GM19043 (cell line): ENCODE measurements around the gene NAA80.

Source experiments
- ATAC-seq: cut with Tn5 transposase; IDR thresholded peaks from one replicate; pipeline ENCODE4 v1.9.1; 2021; ENCODE audit warnings: low read depth; ENCODE audit not compliant: unreplicated experiment

NAA80 gene

DNA sequence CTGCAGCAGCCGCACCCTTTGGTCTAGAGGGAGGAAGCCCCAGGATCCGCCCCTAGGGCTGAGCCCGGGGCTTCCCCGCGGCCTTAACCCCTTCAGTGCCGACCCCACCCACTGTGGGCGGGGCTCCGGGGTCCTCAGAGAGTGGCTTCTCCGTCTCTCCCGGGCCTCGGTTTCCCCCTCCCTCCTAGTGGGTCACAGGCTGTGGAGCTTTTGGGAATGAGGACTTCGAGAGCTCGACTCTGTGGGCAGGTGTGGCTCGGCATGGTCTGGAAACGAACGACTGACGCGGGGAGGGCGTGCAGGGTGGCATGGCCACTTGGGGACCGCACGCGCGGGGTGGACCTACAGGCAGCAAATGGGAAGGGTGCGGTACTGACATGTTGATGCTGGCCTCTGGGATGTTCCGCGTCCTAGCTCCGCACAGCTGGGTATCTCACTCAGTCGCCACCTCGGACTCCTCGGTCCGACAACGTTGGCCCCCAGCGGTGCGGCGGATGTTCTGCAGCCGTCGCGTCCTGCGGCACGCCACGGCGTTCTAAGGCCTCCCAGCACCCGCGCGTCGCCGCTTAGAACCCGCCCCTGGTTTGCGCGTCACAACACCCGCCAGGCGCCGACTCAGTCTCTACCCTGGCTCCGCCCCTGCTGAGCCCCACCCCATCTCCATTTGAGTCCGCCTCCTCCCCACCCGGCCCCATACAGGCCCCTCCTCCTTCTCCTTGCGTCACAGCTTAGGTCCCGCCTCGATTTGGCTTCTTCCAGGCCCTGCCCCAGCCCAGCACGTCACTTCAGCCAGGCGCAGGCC is at the start of gene NAA80, which contains the start of gene HYAL3:
TSS of gene NAA80 (minus strand) at position 570 of the 802 bp plus-strand sequence. CDS start 1,942 bp downstream, outside the sequence.
TSS of gene HYAL3 (minus strand) at position 570 of the 802 bp plus-strand sequence. CDS start 3,803 bp downstream, outside the sequence.
- peak; percentile 84 for ATAC-seq

- ATAC-seq: no peak
These were observed 48.1 kb upstream of the NAA80 start for GRCh38 chr3:50347187-50347813.

- ATAC-seq: no peak
These were observed 46.5 kb upstream of the NAA80 start, which contains the start of gene ZMYND10 for GRCh38 chr3:50345586-50346234. ZMYND10 (minus strand) TSS chr3:50345732; CDS start chr3:50345579, 153 bp downstream.

GRCh38 chr3:50345008-50345407 is 45.8 kb upstream of the NAA80 start:
- ATAC-seq: no peak

DNA sequence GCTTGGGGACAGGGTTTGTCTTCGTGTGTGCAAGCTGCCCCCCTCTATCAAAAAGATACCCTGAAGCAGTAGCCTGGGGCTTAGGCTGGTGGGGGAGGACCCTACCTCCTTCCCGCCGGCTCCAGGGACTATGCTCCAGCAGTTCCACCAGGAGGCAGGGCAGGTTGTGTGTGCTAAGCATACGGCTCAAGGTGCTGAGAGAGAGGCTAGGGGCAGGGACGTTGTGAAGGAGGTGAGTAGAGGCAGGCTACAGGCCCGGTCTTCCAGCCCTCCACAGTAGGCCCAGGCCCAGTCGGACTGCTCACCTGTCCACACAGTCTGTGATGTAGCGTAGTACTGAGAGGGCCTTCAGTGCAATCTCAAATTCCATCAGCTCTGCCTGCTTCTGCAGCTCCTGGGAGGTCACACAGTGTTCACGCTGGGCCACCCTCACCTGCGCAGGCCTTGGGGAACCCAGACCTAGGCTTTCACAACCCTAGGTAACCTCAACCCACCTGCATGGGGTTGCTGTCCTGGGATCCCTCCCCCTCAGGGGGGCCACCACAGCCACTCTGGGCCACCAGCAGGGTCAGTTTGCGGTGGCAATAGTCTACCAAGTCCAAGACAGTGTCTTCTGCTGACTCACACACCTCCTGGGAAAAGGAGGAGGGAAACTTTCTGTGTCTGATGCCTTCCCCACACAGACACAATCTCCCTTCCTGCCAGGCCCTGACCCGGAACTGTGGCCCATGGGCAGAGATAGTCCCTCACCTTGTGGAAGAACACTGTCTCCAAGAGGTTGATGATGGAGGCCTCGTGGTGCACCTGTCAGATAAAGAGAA is 43.8 kb upstream of the NAA80 start:
- ATAC-seq: no peak

DNA sequence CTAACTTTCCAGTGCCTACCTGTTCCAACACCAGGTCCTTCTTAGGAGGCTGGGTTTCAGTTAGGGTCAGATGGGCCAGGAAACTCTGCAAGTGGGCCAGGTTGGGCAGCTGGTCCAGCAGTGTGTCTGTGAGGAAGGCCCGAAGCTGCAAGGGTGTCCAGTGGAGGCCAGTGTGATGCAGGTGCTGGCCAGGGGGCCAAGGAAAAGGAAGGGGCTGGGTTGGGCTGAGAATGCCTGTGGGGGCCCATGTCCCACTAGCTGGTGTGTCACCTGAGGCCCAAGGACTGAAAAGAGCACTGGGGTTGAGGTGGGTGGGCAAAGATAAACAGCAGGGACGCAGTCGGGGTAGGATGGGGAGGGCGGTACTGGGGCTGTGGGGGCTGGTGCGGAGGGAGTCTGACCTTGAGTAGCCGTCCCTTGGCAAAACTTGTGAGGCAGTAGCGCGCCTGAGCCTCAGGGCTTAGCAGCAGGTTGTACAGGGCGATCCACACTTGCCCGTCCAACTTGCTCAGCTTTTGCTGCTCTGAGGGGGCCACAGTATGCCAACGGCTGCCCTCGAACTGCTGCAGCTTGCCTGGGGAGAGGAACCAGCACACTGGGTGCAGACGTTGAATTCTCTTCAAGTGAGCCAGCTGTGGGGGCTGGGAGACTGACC is 42.9 kb upstream of the NAA80 start:
- ATAC-seq: no peak

DNA sequence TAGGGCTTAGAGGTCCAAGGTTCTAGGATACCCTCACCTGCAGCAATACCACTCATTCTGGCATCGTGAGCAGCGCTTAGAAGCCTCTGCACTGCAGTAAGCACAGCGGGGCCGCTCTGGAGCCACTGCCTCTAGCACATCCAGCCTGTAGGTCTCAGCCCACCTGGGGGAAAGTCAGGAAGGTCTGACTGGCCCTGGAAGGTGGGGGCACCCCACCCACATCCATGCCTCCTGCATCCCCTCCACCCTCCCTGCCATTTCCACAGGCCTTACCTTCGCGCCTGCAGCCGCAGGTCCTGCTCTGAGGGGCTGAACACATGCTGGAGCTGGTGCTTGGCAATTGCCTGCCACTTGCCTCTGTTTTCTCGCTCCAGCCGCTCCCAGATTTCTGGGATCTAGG is 42.3 kb upstream of the NAA80 start:
- no peak for ATAC-seq

GRCh38 chr3:50340448-50341329 is 41.5 kb upstream of the NAA80 start, which contains the start of gene RASSF1:
RASSF1 (minus strand) TSS chr3:50340836; CDS start chr3:50340805, 31 bp downstream.
- peak; percentile 27 for ATAC-seq

GRCh38 chr3:50340147-50340447 is 40.9 kb upstream of the NAA80 start:
- ATAC-seq: no peak

GRCh38 chr3:50339485-50340146 is 40.4 kb upstream of the NAA80 start:
- no peak for ATAC-seq

DNA sequence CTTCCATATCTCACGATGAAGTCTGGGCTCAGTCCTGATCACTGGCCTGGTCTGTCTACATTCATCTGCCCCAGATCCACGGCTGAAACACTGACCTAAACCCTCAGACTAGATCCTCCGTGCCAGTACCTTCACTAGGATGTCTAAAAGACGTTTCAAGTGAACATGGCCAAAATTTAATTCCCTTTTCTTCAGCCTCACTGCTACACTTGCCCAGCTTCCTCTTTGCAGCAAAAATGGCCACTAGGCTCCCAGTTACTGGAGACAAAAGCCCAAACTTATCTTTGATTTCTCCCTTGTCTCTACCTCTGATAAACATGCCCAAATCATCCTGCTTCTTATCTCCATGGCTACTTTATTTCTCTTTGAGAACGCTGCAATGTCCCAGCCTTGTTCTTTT is 39.8 kb upstream of the NAA80 start:
- ATAC-seq: no peak

- peak; percentile 60 for ATAC-seq
These were observed 38.1 kb upstream of the NAA80 start for GRCh38 chr3:50337175-50337861.

DNA sequence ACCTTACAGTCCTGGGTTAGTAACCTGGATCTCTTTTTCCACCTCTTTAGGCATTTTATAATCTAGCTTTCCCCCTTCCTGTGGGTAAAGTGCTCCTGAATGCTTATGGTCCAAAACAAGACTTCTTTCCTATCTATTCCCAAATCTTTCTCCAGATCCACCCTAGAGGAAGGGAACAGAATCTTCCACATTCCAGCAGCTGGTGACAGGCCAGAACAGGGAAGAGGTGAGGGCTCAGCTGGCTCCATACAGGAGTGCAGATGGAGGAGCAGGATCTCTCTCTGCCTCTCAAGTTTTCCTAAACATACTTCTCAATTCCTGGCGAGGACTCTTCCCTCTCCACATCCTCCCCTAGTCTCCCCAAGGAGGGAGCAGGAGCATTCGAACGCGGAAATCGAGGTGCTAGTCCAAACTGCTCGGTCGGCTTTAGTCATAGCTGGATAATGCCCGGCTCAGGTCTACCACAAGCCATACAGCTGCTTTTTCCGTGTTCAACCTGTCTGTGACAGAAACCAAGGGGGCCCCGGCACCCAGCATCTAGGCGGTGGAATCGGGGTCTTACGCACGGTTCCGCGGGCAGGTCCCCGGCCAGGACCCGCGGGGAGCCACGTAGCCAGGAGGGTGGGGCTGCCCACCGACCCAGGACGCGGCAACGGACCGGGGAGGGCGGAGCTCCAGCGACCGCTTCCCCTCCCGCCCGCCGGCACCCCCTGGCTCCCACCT is 37.4 kb upstream of the NAA80 start:
- ATAC-seq: peak; percentile 22

DNA sequence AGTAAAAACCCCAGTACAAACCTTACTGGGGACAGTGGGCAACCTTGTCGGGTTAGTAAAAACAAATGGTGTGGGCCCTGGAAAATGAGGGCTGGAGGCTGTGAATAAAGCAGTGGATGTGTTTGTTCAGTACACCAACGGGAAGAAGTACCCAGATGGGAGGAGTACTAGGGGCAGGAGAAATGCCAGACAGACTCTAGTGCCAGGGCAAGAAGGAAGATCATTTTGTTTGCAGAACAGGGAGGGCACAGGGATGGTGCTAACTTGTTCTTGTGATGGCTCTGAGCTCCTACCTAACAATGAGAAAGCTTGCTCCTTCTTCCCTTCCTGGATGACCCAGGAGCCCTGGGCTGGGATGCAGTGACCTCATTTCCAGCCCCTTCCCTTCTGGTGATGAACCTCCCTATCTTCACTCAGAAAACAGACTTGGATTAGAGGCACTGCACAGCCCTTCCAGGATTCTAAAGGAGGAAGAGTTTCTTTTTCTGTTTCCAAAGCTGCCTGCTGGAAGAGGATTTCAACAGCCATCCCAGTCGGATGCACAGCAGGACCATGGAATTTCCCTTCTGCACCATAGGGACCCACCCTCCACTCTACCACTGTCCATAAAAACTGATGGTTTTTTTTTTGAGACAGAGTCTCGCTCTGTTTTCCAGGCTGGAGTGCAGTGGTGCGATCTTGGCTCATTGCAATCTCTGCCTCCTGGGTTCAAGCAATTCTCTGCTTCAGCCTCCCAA is 35.3 kb upstream of the NAA80 start:
- ATAC-seq: no peak

DNA sequence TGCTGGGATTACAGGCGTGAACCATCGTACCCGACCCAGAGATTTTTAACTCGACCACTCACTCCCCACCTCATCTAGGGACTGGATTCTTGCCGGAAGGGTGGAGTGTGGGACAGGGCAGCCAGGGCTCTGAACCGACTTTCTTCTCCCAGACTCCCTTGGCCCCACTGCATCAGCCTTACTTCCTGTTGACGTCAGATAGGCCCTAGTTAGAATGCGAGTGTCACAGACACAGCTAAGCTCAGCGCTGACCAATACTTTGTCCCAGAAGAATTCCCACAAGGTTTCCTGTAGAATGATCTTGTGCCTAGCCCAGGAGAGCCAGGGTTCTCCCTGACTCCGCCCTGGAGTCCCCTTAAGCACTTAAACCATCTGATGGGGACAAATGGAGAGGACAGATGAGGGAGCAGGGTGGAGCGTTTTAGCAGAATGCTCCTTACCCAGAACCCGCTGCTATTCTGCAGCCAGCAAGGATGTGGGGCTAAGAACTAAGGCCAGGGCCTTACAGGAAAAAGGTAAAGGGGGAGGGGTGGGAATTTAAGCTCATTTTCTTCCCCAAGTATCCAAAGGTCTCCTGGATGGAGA is 34.6 kb upstream of the NAA80 start:
- ATAC-seq: no peak

DNA sequence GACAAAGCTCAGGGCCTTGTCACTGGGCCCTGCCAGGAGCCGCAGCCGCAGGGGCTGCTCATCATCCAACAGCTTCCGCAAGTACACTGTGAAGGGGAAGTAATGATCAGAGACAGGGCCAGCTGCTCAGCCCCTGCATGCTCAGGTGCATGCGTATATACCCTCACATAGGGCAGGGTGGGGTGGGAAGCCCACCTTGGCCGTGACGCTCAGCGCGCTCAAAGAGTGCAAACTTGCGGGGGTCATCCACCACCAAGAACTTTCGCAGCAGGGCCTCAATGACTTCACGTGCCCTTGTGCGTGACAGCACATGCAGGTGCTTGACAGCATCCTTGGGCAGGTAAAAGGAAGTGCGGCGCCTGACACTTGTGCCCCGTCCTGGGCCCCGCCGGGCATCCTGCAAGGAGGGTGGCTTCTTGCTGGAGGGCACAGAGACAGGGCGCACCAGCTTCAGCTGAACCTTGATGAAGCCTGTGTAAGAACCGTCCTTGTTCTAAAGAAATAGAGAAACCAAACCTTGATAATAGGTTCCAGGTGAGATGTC is 32.2 kb upstream of the NAA80 start:
- no peak for ATAC-seq
